Forelimb muscle (tissue), 1 donor: ENCODE results near the gene TLE4. TPM values are rescaled to one million over a fixed set of nuclear protein-coding genes. Genes with fewer than 3 reads are reported as not detected.

Experiments
- DNase-seq: peaks from one replicate; pipeline ENCODE4 v3.0.0-alpha.2; 2013; ENCODE audit warnings: low read depth
- polyA plus RNA-seq: library from polyadenylated mRNA; unstranded; fragments of 120-200 nt; gene quantifications from one replicate; pipeline ENCODE4 v1.2.1, GENCODE V29; 2013; ENCODE audit not compliant: insufficient read length

Gene TLE4
- polyA plus RNA-seq, 1 donor = 14.5 TPM

DNA sequence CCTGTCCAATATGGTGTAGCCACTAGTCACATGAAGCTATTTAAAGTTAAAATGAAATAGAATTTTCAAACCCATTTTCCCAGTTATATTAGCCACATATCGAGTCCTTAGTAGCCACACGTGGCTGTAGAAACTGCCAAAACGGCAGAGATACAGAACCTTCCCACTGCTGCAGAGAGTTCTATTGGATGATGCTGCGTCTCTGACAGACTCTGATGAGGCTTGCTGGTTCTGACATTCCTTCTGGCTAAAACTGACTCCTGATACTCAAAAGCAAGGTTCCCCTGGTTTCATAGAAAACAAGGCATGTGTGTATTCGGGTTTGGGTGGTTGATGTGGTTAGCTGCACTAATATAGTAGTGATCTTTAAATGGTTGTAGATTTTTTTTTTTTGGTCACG is 91.5 kb downstream of the TLE4 start:
- no peak for DNase-seq

- no peak for DNase-seq
Measured at GRCh38 chr9:79663878-79664277, 92.1 kb downstream of the TLE4 start.

- DNase-seq = no peak
Measured at GRCh38 chr9:79664375-79664831, 92.6 kb downstream of the TLE4 start.

- DNase-seq = no peak
Measured at GRCh38 chr9:79665369-79665768, 93.6 kb downstream of the TLE4 start.

- no peak for DNase-seq
Measured at GRCh38 chr9:79665931-79666330, 94.2 kb downstream of the TLE4 start.

GRCh38 chr9:79667120-79667519 is 95.4 kb downstream of the TLE4 start:
- no peak for DNase-seq

DNA sequence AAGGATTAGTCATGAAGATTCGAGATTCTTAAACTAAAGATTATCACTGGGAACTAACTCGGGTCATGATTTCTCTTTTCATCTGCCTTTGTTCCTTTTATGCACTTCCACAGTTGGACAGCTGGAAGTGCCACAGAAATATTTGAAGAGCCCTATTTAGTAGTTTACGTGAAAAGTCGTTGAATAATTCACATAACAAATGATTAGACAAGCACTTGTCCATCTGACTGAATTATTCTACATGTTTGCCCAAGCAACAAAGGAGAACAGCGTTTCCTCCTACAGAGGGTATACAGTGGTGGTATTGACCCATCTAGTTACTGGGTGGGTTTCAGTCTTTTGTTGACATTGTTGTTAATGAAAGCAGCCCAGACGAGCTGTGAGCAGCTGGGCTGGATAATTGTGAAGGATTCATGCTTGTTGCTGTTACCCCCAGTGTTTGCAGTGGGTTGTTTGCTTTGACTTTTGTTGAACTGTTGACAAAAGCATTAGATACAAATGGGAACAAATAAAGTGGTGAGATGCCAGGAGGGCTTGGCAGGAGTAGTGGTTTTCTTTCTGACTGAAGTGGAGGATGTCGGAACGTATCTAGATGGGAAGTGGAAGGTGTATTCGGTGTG is 96.2 kb downstream of the TLE4 start:
- DNase-seq = no peak

GRCh38 chr9:79668956-79669355 is 97.2 kb downstream of the TLE4 start:
- no peak for DNase-seq

DNA sequence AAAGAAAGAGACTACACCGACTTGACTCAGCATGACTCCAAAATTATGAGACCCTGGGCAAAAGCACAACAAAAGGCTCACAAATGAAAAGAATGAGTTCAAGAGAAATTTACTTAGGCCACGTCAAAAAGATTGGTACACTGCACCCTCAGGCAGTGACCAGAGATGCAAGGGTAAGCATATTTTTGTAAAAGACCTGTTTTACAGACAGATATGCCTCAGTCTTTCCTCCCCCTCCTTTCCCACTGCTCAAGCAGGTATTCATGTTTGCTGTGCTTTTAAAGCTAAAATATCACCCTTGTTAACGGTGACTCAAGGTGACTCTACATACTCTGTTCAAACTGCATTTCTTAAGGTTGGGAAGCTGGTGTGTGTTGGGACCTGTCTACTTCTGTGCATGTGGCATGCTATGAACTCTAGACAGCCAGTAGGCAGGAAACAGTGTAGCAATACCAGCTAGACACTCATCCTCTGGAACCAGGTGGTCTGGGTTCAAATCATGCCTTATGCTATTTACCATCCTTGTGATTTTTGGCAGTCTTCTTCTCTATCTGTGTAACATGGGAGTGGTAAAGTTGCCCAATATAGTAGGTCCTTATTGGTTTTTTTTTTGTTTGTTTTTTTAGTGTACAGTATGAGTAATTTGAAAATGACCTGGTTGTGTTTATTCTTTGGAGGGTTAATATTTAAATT is 98.7 kb downstream of the TLE4 start:
- DNase-seq = no peak

- DNase-seq = no peak
Measured at GRCh38 chr9:79671558-79671957, 99.8 kb downstream of the TLE4 start.

- DNase-seq = no peak
Measured at GRCh38 chr9:79672236-79672635, 100.5 kb downstream of the TLE4 start.

GRCh38 chr9:79672891-79673290 is 101.1 kb downstream of the TLE4 start:
- DNase-seq = no peak

DNA sequence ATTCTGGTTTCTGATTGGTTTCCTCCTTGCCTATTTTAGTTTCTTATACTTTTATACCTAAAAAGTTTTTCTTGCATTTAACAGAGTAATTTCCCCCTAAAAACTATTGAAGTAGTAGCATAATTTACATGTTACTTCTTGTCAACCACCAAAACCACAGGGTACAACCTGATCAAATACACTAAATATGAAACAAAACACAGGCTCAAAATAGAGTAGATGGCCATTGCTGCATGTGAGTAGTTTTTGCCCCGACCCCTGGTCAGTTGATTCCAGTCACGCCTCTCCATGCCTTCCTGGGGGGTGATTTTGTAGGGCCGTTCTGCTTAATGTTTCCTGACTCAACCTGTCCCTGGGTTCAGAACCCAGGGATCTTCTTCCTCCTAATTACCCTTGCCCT is 101.8 kb downstream of the TLE4 start:
- DNase-seq = no peak

GRCh38 chr9:79674052-79674777 is 102.5 kb downstream of the TLE4 start:
- DNase-seq = no peak

- DNase-seq = no peak
Measured at GRCh38 chr9:79681576-79681975, 109.8 kb downstream of the TLE4 start.

- no peak for DNase-seq
Measured at GRCh38 chr9:79682076-79682736, 110.4 kb downstream of the TLE4 start.

- DNase-seq = no peak
Measured at GRCh38 chr9:79684059-79684458, 112.3 kb downstream of the TLE4 start.

- DNase-seq = no peak
Measured at GRCh38 chr9:79684711-79685575, 113.2 kb downstream of the TLE4 start.

DNA sequence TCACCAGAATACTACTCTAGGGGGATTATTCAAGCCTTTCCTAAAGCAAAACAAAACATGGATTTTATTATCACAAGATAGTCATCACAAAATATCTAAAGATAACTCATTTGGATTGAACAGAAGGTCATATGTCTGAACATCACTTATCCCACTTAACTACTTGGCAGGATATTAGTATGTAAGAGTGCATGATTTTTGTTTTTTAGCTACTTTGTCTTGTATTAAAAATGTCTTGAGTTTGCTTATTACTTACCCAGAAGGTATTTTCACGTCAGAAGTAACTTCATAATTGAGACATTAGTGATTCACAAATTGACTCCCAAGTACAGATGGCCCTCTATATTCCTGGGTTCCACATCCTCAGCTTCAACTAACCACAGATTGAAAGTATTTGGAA is 113.8 kb downstream of the TLE4 start:
- DNase-seq = no peak

GRCh38 chr9:79686381-79687130 is 114.8 kb downstream of the TLE4 start:
- DNase-seq = no peak

DNA sequence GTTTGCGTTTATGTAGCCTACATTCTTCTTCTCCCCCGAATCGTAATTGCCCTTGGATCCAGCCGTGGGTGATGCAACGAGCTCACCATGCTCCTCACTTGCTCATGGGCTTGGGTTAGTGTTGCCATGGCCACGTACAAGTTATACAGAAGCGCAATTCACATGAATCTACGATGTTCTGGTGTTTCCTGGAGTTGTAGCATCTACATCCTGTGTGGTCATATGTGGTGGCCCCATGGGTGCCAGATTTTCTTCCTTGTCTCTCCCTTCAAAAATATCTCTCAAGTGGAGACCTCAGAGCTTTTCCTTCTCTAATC is 115.3 kb downstream of the TLE4 start:
- no peak for DNase-seq
